GM19452 (cell line): Measurements from ENCODE around the gene PHF1.
"Not testable (repeated sequence)": the region's sequence is repeated elsewhere in the genome, so short reads cannot be mapped to it uniquely, and the experiment has no call there.

Source experiments
- ATAC-seq: cut with Tn5 transposase; IDR thresholded peaks from one replicate; pipeline ENCODE4 v1.9.1; 2021; ENCODE audit not compliant: unreplicated experiment

Gene PHF1

DNA sequence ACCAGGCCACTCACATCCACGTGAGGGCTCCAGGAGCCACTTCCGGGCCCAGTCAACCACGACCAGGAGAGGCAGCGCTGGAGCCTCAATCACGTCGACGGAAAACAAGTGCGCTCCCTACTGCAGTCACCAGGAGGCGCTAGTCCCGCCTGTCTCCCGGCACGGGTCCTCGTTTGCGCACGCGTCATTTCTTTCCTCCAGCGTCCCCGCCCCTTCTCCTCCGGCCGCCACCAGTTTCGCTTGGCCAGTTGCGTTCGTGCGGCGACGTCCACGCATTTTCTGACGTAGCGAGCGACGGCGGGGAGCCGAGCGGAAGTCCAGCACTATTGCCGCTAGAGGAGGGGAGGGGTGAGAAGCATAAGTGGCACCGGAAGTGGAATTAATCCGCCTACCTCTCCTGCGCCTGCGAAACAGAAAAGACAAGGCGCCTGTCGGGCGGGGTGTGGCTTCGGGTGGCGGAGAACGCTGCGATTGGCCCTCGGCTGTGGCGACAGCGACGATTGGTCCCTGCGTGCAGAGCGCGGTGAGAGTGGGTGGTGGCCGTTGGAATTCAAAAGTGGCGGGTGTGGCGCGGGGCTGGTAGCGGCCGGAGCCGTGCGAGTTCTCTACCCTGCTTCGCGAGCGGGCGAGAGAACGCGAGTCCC lies 19.4 kb upstream of the PHF1 start, which contains the start of gene KIFC1:
KIFC1 (plus strand) TSS at position 546 of the 644 bp plus-strand sequence. CDS start 163 bp downstream, outside the sequence.
- peak; percentile 86 for ATAC-seq

DNA sequence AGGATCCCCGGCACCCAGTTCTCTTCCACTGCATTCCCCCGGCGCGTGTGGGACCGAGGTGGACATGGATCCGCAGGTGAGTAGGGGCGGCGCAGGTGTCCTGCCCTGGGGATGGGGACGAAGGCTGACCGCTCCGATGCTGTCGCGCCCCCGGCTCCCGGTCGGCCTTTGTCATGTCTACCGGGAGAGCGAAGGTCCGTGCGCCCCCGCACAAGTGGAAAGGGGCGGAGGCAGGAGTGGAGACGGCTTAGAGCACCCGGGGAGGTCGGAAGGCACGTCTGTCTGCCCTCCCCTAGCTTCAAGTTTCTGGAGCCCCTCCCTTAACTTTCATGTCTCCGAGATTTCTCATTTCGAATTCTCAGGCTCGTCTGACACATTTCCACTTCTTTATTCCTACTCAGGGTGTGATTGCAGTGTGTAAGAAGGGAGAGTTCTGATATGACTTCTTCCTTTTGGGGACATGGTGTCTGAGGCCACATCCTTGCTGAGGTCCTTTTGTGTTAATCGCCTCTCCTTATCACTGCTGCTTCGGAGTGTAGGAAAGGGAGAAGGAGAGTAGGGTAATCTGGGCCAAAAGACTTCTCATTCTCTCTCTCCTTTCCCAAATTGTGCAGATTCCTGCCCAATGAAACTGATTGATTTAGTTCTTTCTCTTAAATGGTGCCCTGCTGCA lies 18.8 kb upstream of the PHF1 start:
- ATAC-seq: peak; percentile 5

DNA sequence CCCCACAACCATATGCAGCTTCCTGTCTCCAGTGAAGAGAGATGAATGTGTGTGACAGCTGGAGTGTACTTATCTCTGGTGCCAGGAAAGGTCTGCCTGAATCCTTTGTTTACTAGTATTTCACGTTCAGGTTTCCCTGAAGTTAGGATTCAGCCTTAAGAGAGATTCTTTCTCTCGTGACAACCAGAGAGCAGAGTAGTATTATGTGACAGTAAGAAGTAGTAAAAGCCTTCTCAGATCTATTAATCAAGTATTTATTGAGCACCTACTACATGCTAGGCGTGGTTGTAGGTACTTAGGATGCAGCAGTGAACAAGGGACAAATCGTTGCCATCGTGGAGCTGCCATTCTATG lies 18.2 kb upstream of the PHF1 start:
- no peak for ATAC-seq

DNA sequence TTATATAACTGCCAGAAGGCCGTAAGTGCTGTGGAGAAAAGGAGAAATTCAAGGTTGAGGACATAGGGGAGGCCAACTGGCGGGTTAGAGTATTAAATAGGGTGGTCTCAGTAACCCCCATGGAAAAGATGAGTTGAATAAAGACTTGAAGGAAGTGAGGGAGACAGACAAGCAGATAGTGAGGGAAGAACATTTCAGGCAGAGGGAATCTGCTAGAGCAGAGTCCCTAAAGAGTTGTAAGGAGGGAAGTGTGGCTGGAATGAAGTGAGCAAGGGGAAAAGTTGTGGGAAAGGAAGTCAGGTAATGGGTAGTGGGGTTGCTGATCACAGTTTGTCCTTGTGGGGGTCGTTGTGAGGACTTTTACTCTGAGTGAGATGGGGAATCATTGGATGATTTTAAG lies 17.8 kb upstream of the PHF1 start:
- no peak for ATAC-seq

DNA sequence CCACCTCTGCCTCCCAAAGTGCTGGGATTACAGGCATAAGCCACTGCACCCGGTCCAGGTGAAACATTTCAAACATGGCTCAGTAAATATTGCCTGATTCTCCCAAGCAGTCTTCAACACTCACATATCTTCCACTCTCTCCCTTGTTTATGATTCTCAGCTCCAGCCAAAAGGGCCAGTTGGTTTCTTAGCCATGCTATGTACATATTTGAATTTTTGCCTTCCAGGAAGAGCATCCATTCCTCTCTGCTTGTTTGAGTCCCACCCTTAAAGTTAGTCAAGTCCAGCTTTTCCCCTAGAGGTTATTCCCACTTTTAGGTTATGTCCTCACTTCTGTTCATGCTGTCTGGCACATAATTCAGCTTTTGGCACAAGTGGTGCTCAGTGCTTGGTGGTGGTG lies 13.3 kb upstream of the PHF1 start:
- no peak for ATAC-seq

DNA sequence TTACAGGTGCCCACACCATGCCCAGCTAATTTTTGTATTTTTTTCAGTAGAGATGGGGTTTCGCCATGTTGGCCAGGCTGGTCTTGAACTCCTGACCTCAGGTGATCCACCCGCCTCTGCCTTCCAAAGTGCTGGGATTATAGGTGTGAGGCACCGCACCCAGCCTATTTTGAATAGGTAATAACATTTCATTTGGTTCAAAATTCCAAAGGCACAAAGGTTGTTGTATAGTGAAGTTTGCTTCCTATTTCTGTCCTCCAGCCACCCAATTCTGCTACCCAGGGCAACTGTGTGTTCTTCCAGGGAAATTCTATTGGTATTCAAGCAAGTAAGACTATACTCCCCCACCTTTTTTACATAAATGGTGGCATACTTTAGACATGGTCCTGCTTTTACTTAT lies 12.2 kb upstream of the PHF1 start:
- not testable (repeated sequence) for ATAC-seq

DNA sequence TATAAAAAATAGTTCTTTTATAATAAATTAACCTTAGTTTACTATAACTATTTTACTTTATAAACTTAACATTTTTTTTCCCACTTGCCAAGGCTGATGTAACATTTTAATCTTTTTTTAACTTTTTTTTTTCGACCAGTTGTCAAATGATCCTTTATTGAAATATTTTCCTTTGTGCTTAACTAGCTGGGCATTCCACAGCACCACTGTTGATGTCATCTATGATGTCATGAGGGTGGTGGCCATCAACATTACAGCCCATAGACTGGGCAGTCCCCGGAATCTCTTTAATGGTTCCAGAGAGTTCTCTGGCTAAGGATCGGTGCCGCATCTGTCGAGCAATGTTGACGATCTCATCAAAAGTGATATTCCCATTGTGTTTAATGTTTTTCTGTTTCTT lies 10.9 kb upstream of the PHF1 start:
- not testable (repeated sequence) for ATAC-seq

DNA sequence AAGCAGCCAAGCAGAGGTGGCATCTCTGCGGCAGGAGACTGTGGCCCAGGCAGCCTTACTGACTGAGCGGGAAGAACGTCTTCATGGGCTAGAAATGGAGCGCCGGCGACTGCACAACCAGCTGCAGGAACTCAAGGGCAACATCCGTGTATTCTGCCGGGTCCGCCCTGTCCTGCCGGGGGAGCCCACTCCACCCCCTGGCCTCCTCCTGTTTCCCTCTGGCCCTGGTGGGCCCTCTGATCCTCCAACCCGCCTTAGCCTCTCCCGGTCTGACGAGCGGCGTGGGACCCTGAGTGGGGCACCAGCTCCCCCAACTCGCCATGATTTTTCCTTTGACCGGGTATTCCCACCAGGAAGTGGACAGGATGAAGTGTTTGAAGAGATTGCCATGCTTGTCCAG lies 5.9 kb upstream of the PHF1 start:
- no peak for ATAC-seq

DNA sequence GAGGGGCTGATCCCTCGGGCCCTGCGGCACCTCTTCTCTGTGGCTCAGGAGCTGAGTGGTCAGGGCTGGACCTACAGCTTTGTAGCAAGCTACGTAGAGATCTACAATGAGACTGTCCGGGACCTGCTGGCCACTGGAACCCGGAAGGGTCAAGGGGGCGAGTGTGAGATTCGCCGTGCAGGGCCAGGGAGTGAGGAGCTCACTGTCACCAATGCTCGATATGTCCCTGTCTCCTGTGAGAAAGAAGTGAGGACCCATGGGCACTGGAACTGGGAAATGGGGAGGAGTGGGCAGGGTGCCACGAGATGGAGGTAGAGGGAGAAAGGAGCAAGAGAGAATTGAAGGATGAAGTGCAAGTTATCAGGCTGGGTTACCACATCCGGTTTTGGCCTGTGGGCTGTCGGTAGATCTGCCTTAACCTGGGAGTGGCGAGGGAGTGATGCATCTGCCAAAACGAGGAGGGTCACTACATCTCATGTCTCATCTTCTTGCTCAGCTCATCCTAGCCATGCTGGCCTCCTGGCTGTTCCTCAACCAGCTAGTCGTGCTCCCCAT lies 5.4 kb upstream of the PHF1 start:
- ATAC-seq: no peak

DNA sequence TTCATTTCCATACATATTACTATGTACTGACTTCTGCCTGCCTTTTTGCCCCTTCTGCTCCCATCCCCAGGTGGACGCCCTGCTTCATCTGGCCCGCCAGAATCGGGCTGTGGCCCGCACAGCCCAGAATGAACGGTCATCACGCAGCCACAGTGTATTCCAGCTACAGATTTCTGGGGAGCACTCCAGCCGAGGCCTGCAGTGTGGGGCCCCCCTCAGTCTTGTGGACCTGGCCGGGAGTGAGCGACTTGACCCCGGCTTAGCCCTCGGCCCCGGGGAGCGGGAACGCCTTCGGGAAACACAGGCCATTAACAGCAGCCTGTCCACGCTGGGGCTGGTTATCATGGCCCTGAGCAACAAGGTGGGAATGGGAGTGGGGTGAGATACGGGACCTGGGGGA lies 4.7 kb upstream of the PHF1 start:
- no peak for ATAC-seq

DNA sequence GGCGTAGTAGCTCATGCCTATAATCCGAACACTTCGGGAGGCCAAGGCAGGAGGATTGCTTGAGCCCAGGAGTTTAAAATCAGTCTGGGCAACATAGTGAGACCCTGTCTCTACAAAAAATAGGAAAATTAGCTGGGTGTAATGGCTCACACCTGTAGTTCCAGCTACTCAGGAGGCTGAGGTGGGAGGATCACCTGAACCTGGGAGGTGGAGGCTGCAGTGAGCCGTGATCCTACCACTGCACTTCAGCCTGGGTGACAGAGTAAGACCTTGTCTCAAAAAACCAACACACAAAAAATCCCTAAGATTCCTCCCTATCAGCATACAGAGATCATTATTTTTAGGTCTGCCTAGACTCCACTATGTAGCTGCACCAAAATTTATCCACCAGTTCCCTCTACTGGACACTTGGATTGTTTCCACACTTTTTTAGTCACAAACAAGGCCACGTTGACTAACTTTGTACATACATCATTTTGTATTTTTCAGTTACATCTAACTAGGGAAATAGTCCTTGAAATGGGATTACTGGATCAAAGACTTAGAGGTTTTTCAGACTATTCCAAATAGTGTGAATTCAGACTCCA lies 3.6 kb upstream of the PHF1 start:
- no peak for ATAC-seq

DNA sequence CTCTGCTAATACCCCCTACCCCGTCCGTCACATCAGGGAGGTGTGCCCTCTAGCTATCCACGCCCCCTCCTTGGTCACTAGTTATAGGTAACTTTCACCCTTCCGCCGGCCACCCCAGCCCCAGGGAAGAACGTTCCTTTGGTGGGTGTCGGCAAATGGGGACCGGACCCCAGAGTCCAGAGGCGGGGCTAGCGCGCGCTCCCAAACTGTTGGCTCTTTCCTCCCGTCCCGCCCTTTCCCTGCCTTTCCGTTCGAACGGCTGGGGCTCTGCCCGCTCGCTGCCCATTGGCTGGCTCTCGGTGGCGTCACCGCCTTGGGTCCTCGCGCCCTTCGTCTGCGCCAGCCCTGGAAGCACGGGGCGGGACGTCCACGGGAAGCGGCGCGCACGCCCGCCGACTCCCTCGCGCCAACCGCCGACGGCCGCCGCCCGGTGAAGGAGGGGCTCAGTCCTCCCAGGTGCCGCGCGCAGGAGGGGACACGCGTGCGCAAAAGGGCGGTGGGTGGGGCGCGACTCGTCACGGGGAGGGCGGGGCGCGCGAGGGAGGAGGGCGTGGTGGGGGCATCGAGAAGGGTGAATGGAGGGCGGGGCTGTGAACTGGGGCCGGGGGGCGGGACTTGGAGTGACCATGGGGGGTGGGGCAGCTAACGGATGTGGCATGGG lies 634 bp upstream of the PHF1 start:
- peak; percentile 77 for ATAC-seq

DNA sequence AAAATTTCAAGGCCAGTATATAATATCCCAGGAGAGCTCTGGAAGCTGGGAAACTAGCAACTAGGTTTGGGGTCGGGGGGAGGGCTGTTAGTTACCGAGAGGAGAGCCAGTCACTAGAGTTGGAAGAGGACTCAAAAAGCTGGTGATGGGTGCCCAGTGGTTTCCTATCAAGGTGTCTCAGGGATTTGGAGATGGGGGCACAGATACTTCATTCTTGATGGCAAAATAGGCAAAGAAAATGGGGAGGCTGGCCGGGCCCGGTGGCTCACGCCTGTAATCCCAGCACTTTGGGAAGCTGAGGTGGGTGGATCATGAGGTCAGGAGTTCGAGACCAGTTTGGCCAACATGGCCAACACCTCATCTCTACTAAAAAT lies 805 bp downstream of the PHF1 start:
- ATAC-seq: no peak

DNA sequence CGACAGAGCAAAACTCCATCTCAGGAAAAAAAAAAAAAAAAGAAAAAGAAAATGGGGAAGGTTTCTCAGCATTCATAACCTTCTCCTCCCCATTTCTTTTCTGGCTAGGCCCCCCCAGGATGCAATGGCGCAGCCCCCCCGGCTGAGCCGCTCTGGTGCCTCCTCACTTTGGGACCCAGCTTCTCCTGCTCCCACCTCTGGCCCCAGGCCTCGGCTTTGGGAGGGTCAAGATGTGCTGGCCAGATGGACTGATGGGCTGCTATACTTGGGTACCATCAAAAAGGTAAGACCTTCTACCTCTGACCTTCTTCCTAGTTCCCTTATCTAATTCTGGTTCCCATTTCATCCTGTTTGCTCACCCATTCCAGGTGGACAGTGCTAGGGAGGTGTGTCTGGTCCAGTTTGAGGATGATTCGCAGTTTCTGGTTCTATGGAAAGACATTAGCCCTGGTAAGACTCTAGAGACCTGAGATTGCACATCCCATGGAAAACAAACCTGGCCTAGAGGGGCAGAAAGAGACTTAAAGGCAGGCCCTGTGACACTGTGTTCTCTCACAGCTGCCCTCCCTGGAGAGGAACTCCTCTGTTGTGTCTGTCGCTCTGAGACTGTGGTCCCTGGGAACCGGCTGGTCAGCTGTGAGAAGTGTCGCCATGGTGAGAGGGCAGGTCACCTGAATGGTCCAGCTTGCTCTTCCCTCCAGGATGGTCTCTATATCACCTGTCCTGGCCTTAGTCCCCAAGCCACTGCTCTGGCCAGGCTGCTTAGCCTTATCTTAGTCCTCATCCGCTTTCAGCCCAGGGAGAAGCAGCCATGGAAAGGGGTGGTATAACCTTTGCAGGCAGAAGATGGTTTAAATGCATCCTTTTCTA lies 1.6 kb downstream of the PHF1 start:
- ATAC-seq: no peak

DNA sequence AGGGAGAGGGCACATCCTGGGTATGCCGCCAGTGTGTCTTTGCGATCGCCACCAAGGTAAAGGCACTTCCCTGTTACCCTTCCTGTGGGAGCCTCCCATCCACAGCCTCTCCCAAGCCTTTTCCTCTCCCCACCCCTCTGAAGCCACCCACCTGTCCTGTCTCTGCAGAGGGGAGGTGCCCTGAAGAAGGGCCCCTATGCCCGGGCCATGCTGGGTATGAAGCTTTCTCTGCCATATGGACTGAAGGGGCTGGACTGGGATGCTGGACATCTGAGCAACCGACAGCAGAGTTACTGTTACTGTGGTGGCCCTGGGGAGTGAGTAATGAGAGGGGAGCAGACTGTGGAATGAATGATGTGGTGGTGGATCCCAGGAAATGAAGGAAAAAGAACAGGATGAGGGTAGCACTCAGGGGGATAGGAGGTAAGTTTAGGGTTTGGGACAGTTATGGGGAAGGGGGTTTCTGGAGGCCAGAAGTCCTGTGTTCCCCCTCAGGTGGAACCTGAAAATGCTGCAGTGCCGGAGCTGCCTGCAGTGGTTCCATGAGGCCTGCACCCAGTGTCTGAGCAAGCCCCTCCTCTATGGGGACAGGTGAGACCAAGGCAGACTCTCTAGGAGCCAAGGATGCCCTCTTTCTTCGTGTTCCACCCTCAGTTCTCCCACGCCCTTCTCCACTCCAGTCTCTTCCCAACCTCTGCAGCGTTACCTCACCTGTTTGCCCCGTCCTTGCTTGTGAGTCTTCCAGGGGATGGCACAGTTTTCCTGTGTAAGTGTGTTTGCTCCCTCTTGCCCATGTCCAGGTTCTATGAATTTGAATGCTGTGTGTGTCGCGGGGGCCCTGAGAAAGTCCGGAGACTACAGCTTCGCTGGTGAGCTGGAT lies 2.7 kb downstream of the PHF1 start:
- ATAC-seq: no peak

DNA sequence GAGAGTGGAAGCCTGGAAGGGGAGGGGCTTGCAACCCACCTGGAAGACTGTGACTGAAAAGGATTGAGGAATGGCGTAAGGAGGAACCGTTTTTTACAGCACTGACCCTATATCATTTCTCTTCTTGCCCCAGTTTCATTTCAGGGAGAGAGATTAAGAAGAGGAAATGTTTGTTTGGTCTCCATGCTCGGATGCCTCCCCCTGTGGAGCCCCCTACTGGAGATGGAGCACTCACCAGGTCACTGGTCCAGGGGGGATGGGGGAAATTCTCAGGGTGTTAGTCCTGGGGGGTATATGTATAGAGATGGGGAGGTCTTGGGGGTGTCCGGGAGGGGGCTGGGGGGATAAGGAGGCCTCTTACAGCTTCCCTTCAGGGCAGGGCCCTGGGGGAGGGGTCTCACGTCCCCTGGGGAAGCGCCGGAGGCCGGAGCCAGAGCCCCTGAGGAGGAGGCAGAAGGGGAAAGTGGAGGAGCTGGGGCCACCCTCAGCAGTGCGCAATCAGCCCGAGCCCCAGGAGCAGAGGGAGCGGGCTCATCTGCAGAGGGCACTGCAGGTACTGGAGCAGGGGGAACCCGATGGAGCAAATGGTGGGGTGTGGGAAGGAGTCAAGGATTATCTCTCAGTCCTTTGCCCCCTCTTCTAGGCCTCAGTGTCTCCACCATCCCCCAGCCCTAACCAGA lies 3.9 kb downstream of the PHF1 start:
- no peak for ATAC-seq

DNA sequence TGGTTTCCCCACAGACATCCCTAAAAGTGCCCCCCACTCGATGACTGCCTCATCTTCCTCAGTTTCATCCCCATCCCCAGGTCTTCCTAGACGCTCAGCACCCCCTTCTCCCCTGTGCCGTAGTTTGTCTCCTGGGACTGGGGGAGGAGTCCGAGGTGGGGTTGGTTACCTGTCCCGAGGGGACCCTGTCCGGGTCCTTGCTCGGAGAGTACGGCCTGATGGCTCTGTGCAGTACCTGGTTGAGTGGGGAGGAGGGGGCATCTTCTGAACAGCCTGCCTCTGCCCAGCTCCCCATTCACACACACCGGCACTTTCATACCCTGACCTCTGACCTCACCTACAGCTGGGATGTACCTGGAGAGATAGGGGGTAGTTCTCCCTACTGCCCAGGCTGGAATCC lies 5.0 kb downstream of the PHF1 start:
- no peak for ATAC-seq

DNA sequence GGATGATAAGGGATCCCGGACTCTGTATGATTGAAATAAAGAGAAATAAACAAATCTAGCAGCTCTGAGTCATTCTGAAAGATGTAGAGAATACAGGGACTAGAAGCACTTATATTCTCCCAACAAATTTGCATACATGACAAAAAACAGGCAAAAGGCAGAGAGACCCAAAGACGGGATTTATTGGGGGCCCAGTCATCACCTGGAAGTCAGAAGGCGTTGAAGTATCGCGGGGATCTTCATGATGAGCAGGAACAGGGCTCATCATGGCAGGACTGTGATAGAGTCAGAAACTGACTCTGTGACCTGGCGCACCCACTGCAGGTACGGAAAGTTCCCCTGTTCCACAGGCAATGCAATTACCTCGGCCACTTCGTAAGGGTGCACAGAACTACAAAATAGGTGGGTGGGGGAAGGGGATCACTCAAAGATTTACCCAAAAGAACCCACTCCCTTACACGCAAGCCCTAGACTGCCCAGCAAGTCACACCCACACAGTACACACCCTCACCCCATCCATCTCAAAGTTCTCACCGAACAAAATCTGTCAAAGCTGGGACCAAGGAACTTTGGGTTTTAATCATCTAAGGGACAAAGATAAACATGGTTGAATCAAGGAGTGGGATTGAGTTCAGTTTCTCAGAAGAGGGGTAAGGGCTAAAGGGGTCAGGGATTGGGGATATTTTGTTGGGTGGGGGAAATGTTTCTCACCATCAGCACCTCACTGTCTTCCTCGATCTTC lies 5.7 kb downstream of the PHF1 start:
- ATAC-seq: no peak
